Amniotic epithelial cell (primary cell): ENCODE results near the gene SLC23A3.

Experiments
- DNase-seq: peaks from one replicate; pipeline ENCODE4 v3.0.0-alpha.2; 2010; ENCODE audit warnings: low read depth

Gene SLC23A3

GRCh38 chr2:219142329-219142728 lies 27.5 kb downstream of the SLC23A3 start:
- DNase-seq = peak; percentile 69

DNA sequence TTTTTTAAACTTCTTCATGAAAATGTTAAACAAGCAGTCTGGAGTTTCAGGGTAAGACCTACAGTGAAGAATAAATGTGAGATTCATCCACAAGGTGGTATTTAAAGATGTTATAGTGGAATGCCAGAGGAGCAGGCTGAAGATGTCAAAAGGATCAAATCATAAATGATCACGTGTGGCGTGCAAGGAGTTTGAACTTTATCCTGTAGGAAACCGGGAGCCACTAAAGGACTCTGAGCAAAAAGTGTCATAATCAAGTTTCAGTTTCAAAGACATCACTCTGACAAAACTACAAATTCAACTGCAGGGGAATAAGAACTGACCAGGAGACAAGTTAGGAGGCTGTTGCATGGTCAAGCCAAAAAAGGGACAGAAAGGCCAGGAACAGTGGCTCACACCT lies 29.1 kb downstream of the SLC23A3 start:
- no peak for DNase-seq

GRCh38 chr2:219133976-219134375 lies 35.9 kb downstream of the SLC23A3 start:
- DNase-seq = no peak

GRCh38 chr2:219131744-219132143 lies 38.1 kb downstream of the SLC23A3 start:
- no peak for DNase-seq

DNA sequence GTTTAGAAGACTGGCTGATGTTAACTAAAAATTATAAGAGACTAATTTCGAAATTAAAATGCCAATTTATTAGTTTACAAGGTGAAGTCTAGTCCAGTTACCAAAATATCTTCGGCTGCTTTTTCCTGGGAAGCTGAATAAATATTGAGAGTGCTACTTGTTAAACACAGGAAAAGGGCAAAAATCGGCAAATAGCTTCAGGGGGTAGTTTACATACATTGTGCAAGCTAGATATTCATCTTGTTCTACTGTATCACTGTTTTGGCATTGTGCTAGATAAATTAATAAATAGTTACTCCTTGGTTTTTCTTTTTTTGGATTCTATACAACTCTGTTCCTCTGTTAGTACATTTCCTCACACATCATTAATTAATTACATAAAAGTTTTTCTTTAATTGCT lies 38.5 kb downstream of the SLC23A3 start:
- DNase-seq = no peak

- DNase-seq = no peak
These were observed 40.2 kb downstream of the SLC23A3 start for GRCh38 chr2:219129589-219129988.

GRCh38 chr2:219128396-219128795 lies 41.4 kb downstream of the SLC23A3 start:
- no peak for DNase-seq

DNA sequence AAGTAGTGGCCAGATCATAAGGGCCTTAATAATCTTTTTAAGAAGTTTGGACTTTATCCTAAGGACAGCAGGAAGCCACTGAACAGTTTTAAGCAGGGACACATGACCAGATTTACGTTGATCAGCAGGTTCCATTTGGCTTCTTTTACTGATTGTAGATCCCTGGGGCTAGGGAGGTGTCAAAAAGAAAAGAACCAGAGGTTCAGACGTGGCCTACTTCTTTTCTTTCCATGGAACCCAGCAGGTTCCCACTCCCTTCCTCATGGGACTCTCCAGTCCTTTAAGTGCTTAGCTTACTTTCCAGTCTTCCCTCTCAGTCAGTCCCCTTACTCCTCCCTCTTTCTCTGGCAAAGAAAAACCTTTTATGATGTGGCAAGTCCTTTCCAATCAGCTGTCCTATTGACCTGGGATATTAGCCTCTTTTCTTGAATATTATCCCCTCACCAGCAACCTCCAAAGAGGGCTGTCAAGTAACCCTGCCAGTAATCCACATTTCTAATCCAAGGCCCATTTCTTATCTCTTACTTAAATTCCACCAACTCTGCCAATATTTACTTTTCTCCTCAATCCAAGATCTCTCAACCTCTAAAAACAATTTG lies 42.7 kb downstream of the SLC23A3 start:
- DNase-seq = no peak

- DNase-seq = no peak
These were observed 43.3 kb downstream of the SLC23A3 start for GRCh38 chr2:219126555-219126954.

DNA sequence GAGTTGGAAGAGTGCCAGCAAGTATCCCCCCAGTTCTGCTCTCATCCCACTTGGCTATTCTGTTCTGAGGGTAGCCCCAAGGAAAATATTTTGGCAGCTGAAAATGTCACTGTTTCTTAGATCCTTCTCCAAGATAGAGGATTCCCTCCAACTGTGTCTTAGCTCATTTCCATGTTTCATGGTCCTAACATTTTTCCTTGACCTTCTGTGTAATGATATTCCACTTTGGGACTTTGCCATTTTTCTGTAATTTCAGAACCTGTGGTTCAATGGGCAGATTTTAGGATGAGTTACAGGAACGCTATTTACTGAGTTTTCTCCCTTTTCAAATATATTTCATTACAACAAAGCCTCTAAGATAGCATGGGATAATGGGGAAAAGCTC lies 44.0 kb downstream of the SLC23A3 start:
- DNase-seq = no peak

DNA sequence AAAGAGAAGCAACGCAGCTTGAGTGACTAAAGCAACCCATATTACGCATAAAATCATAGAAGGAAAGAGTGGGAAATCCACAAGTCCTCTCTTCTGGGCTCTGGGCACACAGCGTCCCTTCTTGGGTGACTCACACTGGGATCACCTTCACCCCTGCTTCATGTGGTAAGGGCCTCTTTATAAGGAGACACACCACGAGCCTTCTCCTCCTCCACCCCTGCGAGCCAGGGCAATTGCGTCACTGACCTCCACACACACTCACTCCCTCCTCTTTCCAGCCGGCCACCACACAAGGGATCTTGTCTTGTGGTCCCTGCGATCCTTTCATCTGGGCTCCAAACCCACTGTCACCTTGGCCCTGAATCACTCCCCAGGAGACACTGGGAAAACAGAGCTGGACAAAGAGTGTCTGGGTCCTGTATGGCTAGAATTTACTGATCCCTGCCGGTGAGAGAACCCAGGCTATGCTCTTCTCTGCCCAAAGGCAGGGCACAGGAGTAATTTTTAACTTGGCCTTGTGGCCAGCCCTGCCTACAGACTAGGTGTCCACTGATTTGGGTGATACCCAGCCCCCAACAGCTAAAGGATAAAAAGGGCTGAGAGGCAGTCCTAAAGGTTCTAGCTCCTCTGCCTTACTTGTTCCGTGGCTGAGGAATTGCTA lies 44.5 kb downstream of the SLC23A3 start:
- peak; percentile 98 for DNase-seq

DNA sequence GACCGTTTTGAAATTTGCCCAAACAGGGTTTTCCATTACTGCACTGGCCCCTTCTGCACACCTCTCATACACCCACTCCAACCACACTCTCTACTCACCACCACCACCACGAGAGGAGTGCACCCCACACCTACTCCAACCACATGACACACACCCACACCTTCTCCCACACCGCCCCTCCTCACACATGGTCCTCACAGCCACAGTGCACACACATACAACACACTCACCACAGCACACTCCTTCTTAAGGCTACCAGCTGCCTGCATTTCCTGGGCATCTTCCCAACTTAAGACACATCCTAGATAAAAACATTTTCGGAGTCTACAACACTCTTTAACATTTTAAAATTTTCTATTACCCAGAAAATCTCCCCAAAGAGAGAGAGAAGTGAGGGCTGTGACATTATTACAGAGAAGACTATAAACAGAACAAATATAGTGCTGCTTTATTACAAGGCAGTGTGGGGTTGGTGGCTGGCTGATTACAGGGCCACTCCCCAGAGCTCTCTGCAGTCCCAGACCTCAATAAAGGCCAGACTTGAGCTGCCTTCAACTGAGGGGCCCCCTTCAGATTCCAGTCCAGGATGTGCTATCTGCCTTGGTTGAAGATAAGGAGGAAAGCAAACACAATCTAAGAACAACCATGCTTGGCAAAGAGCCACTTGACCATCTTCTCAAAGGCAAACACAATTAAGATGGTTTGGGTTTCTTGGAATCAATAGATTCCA lies 45.3 kb downstream of the SLC23A3 start:
- DNase-seq = peak; percentile 78

- DNase-seq = no peak
These were observed 46.3 kb downstream of the SLC23A3 start for GRCh38 chr2:219123356-219124135.

DNA sequence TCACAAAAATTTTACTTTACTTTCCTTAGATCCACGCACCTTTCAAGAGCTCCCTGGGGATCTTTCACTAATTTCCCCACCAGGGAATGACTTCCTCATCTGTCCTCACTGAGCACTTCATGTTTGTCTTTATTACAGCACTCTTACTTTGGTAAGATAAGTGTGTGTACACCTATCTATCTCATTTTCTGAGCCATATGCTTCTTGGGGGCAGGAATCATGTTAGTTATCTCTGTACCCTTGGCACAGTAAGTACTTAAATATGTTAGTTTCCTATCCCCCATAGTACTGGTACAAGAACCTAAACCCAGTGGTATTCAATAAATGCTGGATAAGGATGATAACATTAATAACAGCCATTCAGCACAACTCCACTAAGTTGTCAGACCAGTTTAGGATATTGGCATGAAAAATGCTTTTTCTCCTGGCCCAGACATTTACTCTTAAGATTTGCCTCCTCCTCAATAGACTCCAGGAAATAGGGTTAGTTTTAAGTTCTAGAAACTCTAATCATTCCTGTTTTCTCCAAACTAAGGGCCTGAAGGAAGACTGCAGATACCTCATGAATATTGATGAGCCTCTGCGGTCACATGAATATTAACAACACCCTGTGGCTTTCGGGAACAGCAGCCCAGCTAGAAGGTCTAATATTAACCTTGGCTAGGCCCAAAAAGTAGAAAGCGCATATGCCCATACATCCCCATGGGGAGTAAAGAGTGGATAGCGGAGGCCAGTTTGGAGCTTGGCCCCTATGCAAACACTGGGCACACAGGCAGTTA lies 47.4 kb downstream of the SLC23A3 start:
- DNase-seq = peak; percentile 21

DNA sequence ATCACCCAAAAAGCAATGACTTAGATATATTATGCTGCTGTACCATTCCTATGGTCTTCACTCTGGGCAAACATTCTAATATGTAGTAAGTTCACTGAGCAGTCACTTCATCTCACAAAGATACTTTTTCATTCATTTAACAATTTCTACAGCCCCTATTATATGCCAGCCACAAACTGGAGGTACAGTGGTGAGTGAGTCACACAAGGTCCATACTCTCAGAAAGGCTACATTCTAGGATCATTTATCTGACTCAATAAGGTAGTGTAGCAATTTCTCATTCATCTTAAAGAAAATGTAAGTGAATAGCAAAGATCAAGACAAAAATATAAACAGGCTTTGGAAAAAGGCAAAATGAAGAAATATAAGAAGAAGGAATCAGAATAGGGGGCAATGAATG lies 49.7 kb downstream of the SLC23A3 start:
- DNase-seq = peak; percentile 20

GRCh38 chr2:219119422-219120043 lies 50.3 kb downstream of the SLC23A3 start:
- peak; percentile 42 for DNase-seq

DNA sequence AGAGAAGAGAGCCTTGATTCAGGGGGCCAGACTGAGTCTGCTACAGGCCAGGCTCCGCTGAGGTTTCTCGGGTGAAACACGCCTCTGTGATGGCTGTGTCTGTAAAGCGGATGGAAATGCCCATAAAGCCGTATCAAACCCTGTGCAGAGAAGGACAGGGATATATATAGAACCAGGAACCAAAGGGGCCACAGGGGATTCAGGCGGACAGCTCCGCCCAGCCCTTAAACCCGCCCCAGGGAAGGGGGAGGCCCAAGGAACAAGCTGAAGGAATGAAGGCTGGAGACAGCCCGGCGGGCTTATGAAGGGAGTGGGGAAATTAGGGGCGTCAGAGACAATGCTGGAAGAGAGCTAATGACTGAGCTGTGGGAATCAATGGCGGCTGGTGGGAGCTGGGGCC lies 51.3 kb downstream of the SLC23A3 start:
- no peak for DNase-seq

GRCh38 chr2:219116776-219117646 lies 52.8 kb downstream of the SLC23A3 start:
- no peak for DNase-seq

DNA sequence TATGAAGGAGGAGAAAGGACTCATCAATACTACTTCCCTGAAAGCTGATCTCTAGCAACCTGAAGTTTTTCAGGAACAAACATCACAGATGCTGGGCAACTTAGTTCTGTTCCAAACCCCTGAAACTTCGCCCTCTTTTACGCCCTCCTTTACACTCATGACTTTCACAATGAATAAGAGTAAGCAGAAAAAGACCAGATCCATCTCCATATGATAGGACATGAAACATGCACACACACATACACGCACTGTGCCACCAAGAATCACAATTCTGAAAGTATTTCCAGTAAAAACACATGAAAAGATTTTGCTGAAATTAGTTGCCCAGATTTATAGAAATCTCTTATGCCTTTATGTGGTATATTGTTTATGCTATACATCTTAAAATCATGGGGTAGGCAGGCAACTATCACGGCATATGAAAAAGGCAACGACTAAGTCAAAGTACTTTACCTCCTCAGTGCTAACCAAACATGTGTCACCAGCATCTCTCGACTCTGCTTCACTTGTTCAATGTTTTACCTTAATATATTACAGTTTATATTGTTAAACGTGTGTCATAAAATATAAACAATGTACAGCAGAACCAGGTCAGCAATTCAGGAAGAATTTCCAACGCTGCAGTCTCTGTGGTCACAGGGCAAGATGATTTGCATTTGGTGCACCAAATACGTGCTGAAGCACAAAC lies 57.0 kb downstream of the SLC23A3 start:
- no peak for DNase-seq

DNA sequence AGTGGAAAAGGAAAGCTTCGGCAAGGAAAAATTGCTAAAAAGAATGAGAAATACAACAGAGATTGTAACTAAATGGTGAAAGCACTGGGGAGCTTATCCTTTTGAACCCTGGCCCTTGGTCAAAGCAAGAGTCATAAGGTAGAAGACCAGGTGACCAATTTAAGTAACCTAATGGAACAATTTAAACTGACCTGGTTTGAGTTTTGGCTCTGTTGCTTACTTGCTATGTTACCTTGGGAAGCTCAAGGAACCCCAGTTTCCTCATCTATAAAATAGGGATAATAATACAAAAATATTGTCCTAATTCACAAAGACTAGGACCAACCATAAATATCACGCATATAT lies 57.8 kb downstream of the SLC23A3 start:
- DNase-seq = no peak
